Gastroesophageal sphincter (tissue), 3 donors: Measurements from ENCODE around the gene GUCA2B.

Experiments
- POLR2AphosphoS5 ChIP-seq: sonication (generic); formaldehyde crosslinking; IDR thresholded peaks from one replicate; pipeline ENCODE4 v1.6.1; 2017; ENCODE audit warnings: antibody characterized with exemption
- TF ChIP-seq, protein P1 (sequence below), 4 experiments: fragments of 200-600 bp in 2 of 4; fragments of 450-650 bp in 2 of 4; sonication (generic) in 1 of 4; IDR thresholded peaks; one replicate each; pipeline ENCODE4 v1.5.1; 2017 to 2019; ENCODE audit warnings: antibody characterized with exemption in 4 of 4, mild to moderate bottlenecking in 2 of 4, moderate library complexity in 2 of 4

DNA sequence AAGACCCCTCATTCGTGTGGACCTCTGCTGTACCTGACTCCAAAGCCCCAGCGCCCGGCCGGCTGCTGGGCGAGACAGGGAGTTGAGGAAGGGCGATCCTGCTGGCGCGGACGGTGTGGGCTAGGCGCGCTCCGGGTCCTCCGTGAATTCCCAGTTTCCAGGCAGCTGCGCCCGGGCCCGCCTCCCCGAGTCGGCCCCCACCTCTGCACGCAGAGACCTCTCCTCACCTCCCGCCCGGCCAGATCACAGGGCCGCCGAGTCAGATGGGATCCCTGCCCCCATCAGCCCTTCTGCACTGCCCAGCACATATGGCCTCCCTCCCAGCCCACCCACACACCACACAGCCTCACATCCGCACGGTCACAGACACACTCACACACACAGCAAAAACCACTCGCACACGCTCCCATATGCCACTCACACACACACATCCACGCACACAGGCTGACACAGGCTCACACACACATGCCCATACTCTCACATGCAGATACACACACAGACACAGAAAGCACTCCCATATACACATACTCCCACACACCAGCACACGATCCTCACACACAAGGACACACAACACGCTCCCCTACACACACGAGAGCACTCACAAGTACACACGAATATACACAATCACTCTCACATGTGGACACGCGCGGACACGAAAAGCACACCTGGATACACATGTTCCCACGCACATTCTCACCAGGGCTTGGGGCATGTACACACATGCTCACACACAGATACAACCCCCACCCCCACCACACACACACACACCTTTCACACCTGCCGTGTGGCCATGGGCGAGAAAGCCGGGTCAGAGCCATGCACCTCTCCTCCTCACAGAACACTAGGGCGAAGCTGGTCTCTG lies 7.2 kb upstream of the GUCA2B start:
- TF ChIP-seq, protein P1, sequence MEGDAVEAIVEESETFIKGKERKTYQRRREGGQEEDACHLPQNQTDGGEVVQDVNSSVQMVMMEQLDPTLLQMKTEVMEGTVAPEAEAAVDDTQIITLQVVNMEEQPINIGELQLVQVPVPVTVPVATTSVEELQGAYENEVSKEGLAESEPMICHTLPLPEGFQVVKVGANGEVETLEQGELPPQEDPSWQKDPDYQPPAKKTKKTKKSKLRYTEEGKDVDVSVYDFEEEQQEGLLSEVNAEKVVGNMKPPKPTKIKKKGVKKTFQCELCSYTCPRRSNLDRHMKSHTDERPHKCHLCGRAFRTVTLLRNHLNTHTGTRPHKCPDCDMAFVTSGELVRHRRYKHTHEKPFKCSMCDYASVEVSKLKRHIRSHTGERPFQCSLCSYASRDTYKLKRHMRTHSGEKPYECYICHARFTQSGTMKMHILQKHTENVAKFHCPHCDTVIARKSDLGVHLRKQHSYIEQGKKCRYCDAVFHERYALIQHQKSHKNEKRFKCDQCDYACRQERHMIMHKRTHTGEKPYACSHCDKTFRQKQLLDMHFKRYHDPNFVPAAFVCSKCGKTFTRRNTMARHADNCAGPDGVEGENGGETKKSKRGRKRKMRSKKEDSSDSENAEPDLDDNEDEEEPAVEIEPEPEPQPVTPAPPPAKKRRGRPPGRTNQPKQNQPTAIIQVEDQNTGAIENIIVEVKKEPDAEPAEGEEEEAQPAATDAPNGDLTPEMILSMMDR (IDR thresholded peaks at IDR 0.05), result no peak
- TF ChIP-seq POLR2AphosphoS5, result no peak
